Thoracic aorta (tissue), 2 donors: Measurements from ENCODE around the gene OR56B4. TPM values are rescaled to one million over a fixed set of nuclear protein-coding genes. Genes with fewer than 3 reads are reported as not detected.

Source experiments
- ATAC-seq: fragments of 150-250 bp; one replicate; pipeline ENCODE4 v1.8.0; 2017; ENCODE audit warnings: low read depth; ENCODE audit not compliant: insufficient number of reproducible peaks, low FRiP score
- DNase-seq: peaks from one replicate; pipeline ENCODE4 v3.0.0-alpha.2; 2020; ENCODE audit warnings: low spot score
- H3K27ac ChIP-seq, 2 donors: fragments of 200-600 bp; sonication (generic); 1 replicate in 1 of 2; 2 replicates in 1 of 2; pipeline ENCODE4 v1.5.1; 2016; ENCODE audit warnings: mild to moderate bottlenecking in 2 of 2, moderate library complexity in 2 of 2
- H3K27me3 ChIP-seq: fragments of 200-600 bp; sonication (generic); replicated peaks from 2 replicates; pipeline ENCODE4 v1.6.0; 2016; ENCODE audit warnings: mild to moderate bottlenecking; ENCODE audit not compliant: insufficient read depth
- H3K36me3 ChIP-seq: fragments of 200-600 bp; sonication (generic); one replicate; pipeline ENCODE4 v1.5.1; 2016
- H3K4me1 ChIP-seq, 2 donors: fragments of 200-600 bp; sonication (generic); 1 replicate in 1 of 2; 2 replicates in 1 of 2; pipeline versions ENCODE4 v1.5.1 to v1.6.0; 2016; ENCODE audit warnings: low read depth in 2 of 2, mild to moderate bottlenecking in 1 of 2; ENCODE audit not compliant: control insufficient read depth in 1 of 2
- H3K4me3 ChIP-seq: fragments of 200-600 bp; sonication (generic); 2 replicates; pipeline ENCODE4 v1.5.1; 2016; ENCODE audit warnings: mild to moderate bottlenecking
- H3K9me3 ChIP-seq: fragments of 200-600 bp; sonication (generic); 2 replicates; pipeline ENCODE4 v1.5.1; 2016
- CTCF ChIP-seq: fragments of 200-600 bp; sonication (generic); IDR thresholded peaks from one replicate; pipeline ENCODE4 v1.5.1; 2019; ENCODE audit warnings: antibody characterized with exemption
- total RNA-seq, 2 donors: library from RNA; depleted of rRNA; stranded (reverse); fragments of >200 nt; gene quantifications; one replicate each; pipeline versions ENCODE4 v1.1.0 to v1.2.3, GENCODE V29; 2016

The OR56B4 gene
- total RNA-seq, 2 donors from 2014 or later = not detected

- H3K36me3 ChIP-seq = no peaks in the 10 kb centered on the region
- ATAC-seq = no peak
- no peak for TF ChIP-seq CTCF
- H3K4me3 ChIP-seq = no peak overlapping the region
- no peak for DNase-seq
- no peak overlapping the region for H3K27ac ChIP-seq
- H3K4me1 ChIP-seq = no peaks in the 10 kb centered on the region
- no peaks in the 10 kb centered on the region for H3K27me3 ChIP-seq
- no peaks in the 10 kb centered on the region for H3K9me3 ChIP-seq
Observed at GRCh38 chr11:6079463-6079862, 28.0 kb upstream of the OR56B4 start.

- no peaks in the 10 kb centered on the region for H3K36me3 ChIP-seq
- H3K4me3 ChIP-seq = no peak overlapping the region
- no peak for TF ChIP-seq CTCF
- DNase-seq (no peak), ATAC-seq (no peak)
- H3K9me3 ChIP-seq = no peaks in the 10 kb centered on the region
- H3K27me3 ChIP-seq = no peaks in the 10 kb centered on the region
- H3K4me1 ChIP-seq = no peaks in the 10 kb centered on the region
- H3K27ac ChIP-seq = no peak overlapping the region
Observed at GRCh38 chr11:6083129-6083528, 24.4 kb upstream of the OR56B4 start.

GRCh38 chr11:6084587-6084986 lies 22.9 kb upstream of the OR56B4 start:
- no peaks in the 10 kb centered on the region for H3K27me3 ChIP-seq
- H3K4me1 ChIP-seq = no peaks in the 10 kb centered on the region
- ATAC-seq = no peak
- H3K36me3 ChIP-seq = no peaks in the 10 kb centered on the region
- H3K9me3 ChIP-seq = no peaks in the 10 kb centered on the region
- no peak for TF ChIP-seq CTCF
- no peak for DNase-seq
- H3K4me3 ChIP-seq = no peak overlapping the region
- no peak overlapping the region for H3K27ac ChIP-seq

DNA sequence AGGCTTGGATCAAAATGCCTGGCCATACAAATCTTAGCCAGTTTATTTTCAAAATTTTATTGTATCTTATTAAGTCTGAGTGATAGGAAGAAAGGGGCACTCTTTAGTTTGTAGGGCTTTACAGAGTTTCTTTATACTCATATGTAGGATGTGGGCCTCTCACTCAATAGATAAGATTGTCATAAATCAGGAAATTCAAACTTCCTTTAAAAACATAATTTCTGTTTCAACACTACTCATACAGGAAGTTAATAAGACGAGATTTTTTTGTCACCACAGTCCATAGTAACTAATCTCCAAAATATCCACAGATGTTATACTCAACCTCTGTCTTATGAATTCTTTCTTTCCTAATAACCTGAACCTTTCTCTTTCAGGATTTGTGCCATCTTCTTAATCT lies 13.3 kb upstream of the OR56B4 start:
- H3K9me3 ChIP-seq = no peaks in the 10 kb centered on the region
- no peak overlapping the region for H3K27ac ChIP-seq
- DNase-seq (no peak), ATAC-seq (no peak)
- no peaks in the 10 kb centered on the region for H3K36me3 ChIP-seq
- TF ChIP-seq CTCF = no peak
- H3K27me3 ChIP-seq = no peaks in the 10 kb centered on the region
- H3K4me1 ChIP-seq = no peaks in the 10 kb centered on the region
- H3K4me3 ChIP-seq = no peak overlapping the region

- no peak for DNase-seq
Observed at GRCh38 chr11:6095798-6096197, 11.7 kb upstream of the OR56B4 start.

More at GRCh38 chr11:6095798-6096197, 11.7 kb upstream of the OR56B4 start:
- no peaks in the 10 kb centered on the region for H3K9me3 ChIP-seq
- H3K36me3 ChIP-seq = no peaks in the 10 kb centered on the region
- H3K27me3 ChIP-seq = no peaks in the 10 kb centered on the region
- no peaks in the 10 kb centered on the region for H3K4me1 ChIP-seq
- no peak for TF ChIP-seq CTCF
- H3K4me3 ChIP-seq = no peak overlapping the region
- ATAC-seq = no peak
- no peak overlapping the region for H3K27ac ChIP-seq
